Right lobe of liver (tissue), 4 donors: ENCODE measurements around the gene GID8.

Experiments
- CTCF ChIP-seq, 4 donors: fragments of 200-600 bp in 3 of 4; fragments of 450-650 bp in 1 of 4; IDR thresholded peaks; one replicate each; pipeline versions ENCODE4 v1.5.1 to v1.8.0; 2016 to 2022; ENCODE audit warnings: antibody characterized with exemption in 4 of 4, mild to moderate bottlenecking in 2 of 4
- POLR2A ChIP-seq: fragments of 450-650 bp; IDR thresholded peaks from one replicate; pipeline ENCODE4 v1.6.1; 2017; ENCODE audit warnings: antibody characterized with exemption, mild to moderate bottlenecking
- donor health status: DM: no; HTN: no; CAD: no.
- donor health status: DM: no; HTN: no; CAD: no.
- donor health status: DM: no; HTN: yes; CAD: no.

- no peak for TF ChIP-seq CTCF (IDR thresholded peaks at IDR 0.05)
- TF ChIP-seq POLR2A, result no peak
Measured at GRCh38 chr20:62892348-62893304, 45.3 kb upstream of the GID8 start.
